GM12878 (cell line): Measurements from ENCODE around the gene C9orf57. TPM values are rescaled to one million over a fixed set of nuclear protein-coding genes. Genes with fewer than 3 reads are reported as not detected.

Source experiments
- ATAC-seq: fragments of 200-7000 bp; cut with Tn5 transposase; 3 replicates; pipeline ENCODE4 v1.9.1; 2020; ENCODE audit warnings: mild to moderate bottlenecking, moderate library complexity
- BruUV-seq: library from RNA; stranded (reverse); fragments of 400-500 nt; replicated peaks from 2 replicates; lab custom pipeline; 2021; lab: Mats Ljungman, UMichigan
- CTCF ChIA-PET: fragments of 300-600 bp; sonication (Branson Sonifier 250); formaldehyde crosslinking; extraction: SDS; loops from one replicate; lab custom pipeline; 2021; ENCODE audit warnings: inconsistent platforms; lab: Yijun Ruan, JAX
- POLR2A ChIA-PET: fragments of 350-600 bp; formaldehyde crosslinking; extraction: SDS; loops from one replicate; lab custom pipeline; 2021; ENCODE audit warnings: inconsistent platforms; lab: Charles Lee
- RAD21 ChIA-PET: fragments of 300-600 bp; sonication (Branson Sonifier 250); formaldehyde crosslinking; loops from one replicate; lab custom pipeline; 2023; ENCODE audit warnings: antibody characterized with exemption; ENCODE audit not compliant: unreplicated experiment; lab: Charles Lee
- SMC1A ChIA-PET: fragments of 300-600 bp; sonication (Branson Sonifier 250); formaldehyde crosslinking; loops from one replicate; lab custom pipeline; 2023; ENCODE audit not compliant: unreplicated experiment, uncharacterized antibody; lab: Charles Lee
- DNase-seq: peaks from one replicate; pipeline ENCODE4 v3.0.0-alpha.2; 2011; ENCODE audit warnings: low read depth, low spot score
- FAIRE-seq: peaks from 3 replicates; lab custom pipeline; 2011; peaks lifted over from hg19 to GRCh38; lab: Jason Lieb, UNC
- H2AFZ ChIP-seq: 2 replicates; pipeline ENCODE4 v1.6.0; 2011; ENCODE audit warnings: low read depth, low read length, control low read depth; ENCODE audit not compliant: control insufficient read depth
- H3K27ac ChIP-seq: 2 replicates; pipeline ENCODE4 v1.5.1; 2011; ENCODE audit warnings: control low read depth; ENCODE audit not compliant: control insufficient read depth, insufficient read depth
- H3K27me3 ChIP-seq, 2 experiments: replicated peaks in 1 of 2; 2 replicates each; pipeline versions ENCODE4 v1.6.0 to v1.6.1; 2011; ENCODE audit warnings: low read length in 1 of 2; ENCODE audit not compliant: control insufficient read depth in 2 of 2, insufficient read depth in 2 of 2
- H3K36me3 ChIP-seq, 2 experiments: 2 replicates each; pipeline ENCODE4 v1.5.1; 2011; ENCODE audit warnings: low read length in 1 of 2; ENCODE audit not compliant: control insufficient read depth in 2 of 2, insufficient read depth in 2 of 2
- H3K4me1 ChIP-seq: 2 replicates; pipeline ENCODE4 v1.6.1; 2011; ENCODE audit warnings: mild to moderate bottlenecking, low read length, moderate library complexity, mixed read lengths; ENCODE audit not compliant: control insufficient read depth, insufficient read depth
- H3K4me2 ChIP-seq: 2 replicates; pipeline ENCODE4 v1.6.0; 2011; ENCODE audit warnings: control low read depth; ENCODE audit not compliant: control insufficient read depth, insufficient read depth
- H3K4me3 ChIP-seq: fragments of 200-600 bp; sonication (generic); 2 replicates; pipeline ENCODE4 v1.5.1; 2016
- H3K79me2 ChIP-seq: 2 replicates; pipeline ENCODE4 v1.6.0; 2011; ENCODE audit warnings: low read length; ENCODE audit not compliant: control insufficient read depth, insufficient read depth
- H3K9ac ChIP-seq: 2 replicates; pipeline ENCODE4 v1.8.0; 2011; ENCODE audit warnings: low read length, control low read depth, mixed read lengths; ENCODE audit not compliant: control insufficient read depth, insufficient read depth
- H3K9me3 ChIP-seq: replicated peaks from 3 replicates; pipeline ENCODE4 v1.5.1; 2011; ENCODE audit warnings: mild to moderate bottlenecking, low read length; ENCODE audit not compliant: control insufficient read depth, insufficient read depth
- H4K20me1 ChIP-seq: 2 replicates; pipeline ENCODE4 v1.6.0; 2011; ENCODE audit not compliant: control insufficient read depth, insufficient read depth
- E2F4 ChIP-seq: IDR thresholded peaks from 2 replicates; pipeline ENCODE4 v1.6.1; 2012; ENCODE audit warnings: low read depth, low read length, improper control_type of control experiment
- LARP7 ChIP-seq: fragments of 450-650 bp; IDR thresholded peaks from 2 replicates; pipeline ENCODE4 v1.6.1; 2017; ENCODE audit warnings: mild to moderate bottlenecking
- RUNX3 ChIP-seq: IDR thresholded peaks from 2 replicates; pipeline ENCODE4 v1.6.1; 2012; ENCODE audit warnings: low read length, inconsistent platforms
- STAT1 ChIP-seq: fragments of 450-650 bp; conservative IDR thresholded peaks from 2 replicates; pipeline ENCODE4 v1.6.1; 2014; ENCODE audit warnings: antibody characterized with exemption, mild to moderate bottlenecking
- YBX1 ChIP-seq: fragments of 450-650 bp; IDR thresholded peaks from 2 replicates; pipeline ENCODE4 v1.6.1; 2016; ENCODE audit warnings: antibody characterized with exemption
- ZNF207 ChIP-seq: fragments of 450-650 bp; IDR thresholded peaks from 2 replicates; pipeline ENCODE4 v1.6.1; 2014; ENCODE audit warnings: antibody characterized with exemption, mild to moderate bottlenecking, borderline replicate concordance
- ZNF687 ChIP-seq: fragments of 450-650 bp; IDR thresholded peaks from 2 replicates; pipeline ENCODE4 v1.6.1; 2017; ENCODE audit warnings: mild to moderate bottlenecking, moderate library complexity
- WGBS: methylation state at CpG from one replicate; pipeline ENCODE4 v1.1.6; 2016; ENCODE audit warnings: low lambda C conversion rate; ENCODE audit not compliant: insufficient replicate concordance, insufficient coverage; ENCODE audit errors: missing lambda C conversion rate; 5-methylcytosine and 5-hydroxymethylcytosine counted together
- in situ Hi-C: fragments of 300-500 bp; cut with MboI; formaldehyde crosslinking; loops from 9 replicates; pipeline ENCODE4 v1.14.3; 2018; ENCODE audit warnings: mixed read lengths
- intact Hi-C: fragments of 100-400 bp; cut with micrococcal nuclease; formaldehyde crosslinking; loops from one replicate; pipeline ENCODE4 v1.14.2; 2022; ENCODE audit not compliant: unreplicated experiment
- polyA plus RNA-seq, 11 experiments: library from polyadenylated mRNA; depleted of rRNA in 4 of 11; unstranded in 6 of 11; stranded (reverse) in 5 of 11; fragments of >200 nt; fragmentation: Nextera tagmentation in 4 of 11; fragmentation: Illumina TruSeq in 1 of 11; extraction: Ambion mirVana in 4 of 11; extraction: Trizol in 1 of 11; gene quantifications; 1 replicate in 1 of 11; 2 replicates in 10 of 11; pipeline versions ENCODE4 v1.2.1 to v1.2.3, GENCODE V29; 2011 to 2016; ENCODE audit warnings: inconsistent platforms in 2 of 11, missing spikeins in 2 of 11, low read depth in 1 of 11
- total RNA-seq, 4 experiments: library from RNA; depleted of rRNA in 3 of 4; stranded (reverse); fragments of >200 nt in 3 of 4; fragmentation: Illumina TruSeq in 1 of 4; extraction: Trizol in 1 of 4; gene quantifications; 2 replicates each; pipeline versions ENCODE4 v1.2.1 to v1.2.3, GENCODE V29; 2013 to 2021

The C9orf57 gene
- total and polyA plus RNA-seq, 10 of the 15 experiments (the other 5 are each of a cell fraction or from before 2014, with no cell fraction given) = 0.06 to 0.27 TPM; not detected in 8

- Histone ChIP-seq H3K4me2 (no peak overlapping the region), H3K4me3 (no peak overlapping the region), H3K9me3 (no peaks in the 10 kb centered on the region), H3K36me3 (no peaks in the 10 kb centered on the region), H3K27me3 (no peaks in the 10 kb centered on the region; a peak in 1 of 4 replicates), H4K20me1 (no peaks in the 10 kb centered on the region), H3K27ac (no peak overlapping the region), H3K79me2 (no peaks in the 10 kb centered on the region), H2AFZ (no peak overlapping the region), H3K9ac (no peak overlapping the region), H3K4me1 (no peaks in the 10 kb centered on the region)
- 41% methylated on average over 5 of the region's 5 CpGs for WGBS
- ChIA-PET CTCF (no interaction called here), RAD21 (interaction anchor here (0.7 kb wide), 1 partner anchor 18 kb away, joined by 3 read pairs; no protein-coding TSS in a partner anchor), SMC1A (interaction anchor here (1.0 to 1.6 kb wide), 2 partner anchors 18 to 694 kb away, joined by 3 read pairs; no protein-coding TSS in a partner anchor), POLR2A (no interaction called here)
- in situ Hi-C loops = loop anchor here (25.0 kb wide), 1 partner anchor 719 kb away; no protein-coding TSS in a partner anchor
- DNase-seq = no peak
- no peak for FAIRE-seq
- no peak for ATAC-seq
- intact Hi-C loops = no loop called here
- TF ChIP-seq RUNX3 (no peak), ZNF207 (no peak), E2F4 (no peak), LARP7 (no peak), STAT1 (no peak), YBX1 (no peak), ZNF687 (no peak)
- no TSS peak for BruUV-seq
Observed at GRCh38 chr9:72006501-72006900, 53.9 kb downstream of the C9orf57 start.
